HepG2 (cell line): ENCODE results near the gene FAM163A. TPM values are rescaled to one million over a fixed set of nuclear protein-coding genes. Genes with fewer than 3 reads are reported as not detected.

Experiments
- ATAC-seq: fragments of 200-7000 bp; cut with Tn5 transposase; 3 replicates; pipeline ENCODE4 v1.9.1; 2020; ENCODE audit warnings: mild to moderate bottlenecking, moderate library complexity
- BruUV-seq: library from RNA; stranded (reverse); fragments of 400-500 nt; replicated peaks from 2 replicates; lab custom pipeline; 2021; lab: Mats Ljungman, UMichigan
- CTCF ChIA-PET: fragments of 300-600 bp; formaldehyde crosslinking; extraction: SDS; loops from one replicate; lab custom pipeline; 2021; ENCODE audit warnings: low total read pairs, inconsistent platforms, low intra/inter-chr PET ratio; lab: Yijun Ruan, JAX
- POLR2A ChIA-PET: fragments of 350-600 bp; sonication (Branson Sonifier 250); formaldehyde crosslinking; loops from one replicate; lab custom pipeline; 2020; ENCODE audit warnings: antibody characterized with exemption, inconsistent platforms; lab: Yijun Ruan, JAX
- DNase-seq: peaks from one replicate; pipeline ENCODE4 v3.0.0-alpha.2; 2015; ENCODE audit warnings: low spot score
- FAIRE-seq: peaks from 3 replicates; lab custom pipeline; 2011; peaks lifted over from hg19 to GRCh38; lab: Jason Lieb, UNC
- H2AFZ ChIP-seq: one replicate; pipeline ENCODE4 v1.6.1; 2011; ENCODE audit warnings: low read length, inconsistent platforms
- H3K27ac ChIP-seq: fragments of 300-600 bp; 3 replicates; pipeline ENCODE4 v1.8.0; 2011; ENCODE audit warnings: mixed run types, mild to moderate bottlenecking, mixed read lengths, low read length, inconsistent platforms; ENCODE audit not compliant: insufficient read depth; ENCODE audit errors: extremely low read length
- H3K27me3 ChIP-seq, 2 experiments: fragments of 200-600 bp in 1 of 2; 2 replicates in 1 of 2; 3 replicates in 1 of 2; pipeline versions ENCODE4 v1.6.0 to v1.8.0; 2011; ENCODE audit warnings: low read length in 2 of 2, mild to moderate bottlenecking in 2 of 2, moderate library complexity in 2 of 2, inconsistent platforms in 1 of 2; ENCODE audit not compliant: insufficient read depth in 2 of 2, control insufficient read depth in 1 of 2
- H3K36me3 ChIP-seq, 2 experiments: fragments of 200-600 bp in 1 of 2; replicated peaks in 1 of 2; 2 replicates in 1 of 2; 3 replicates in 1 of 2; pipeline versions ENCODE4 v1.5.1 to v1.8.0; 2011; ENCODE audit warnings: low read length in 2 of 2, inconsistent platforms in 1 of 2; ENCODE audit not compliant: insufficient read depth in 2 of 2, control insufficient read depth in 1 of 2
- H3K4me1 ChIP-seq: 2 replicates; pipeline ENCODE4 v1.5.1; 2012; ENCODE audit warnings: low read length, inconsistent platforms; ENCODE audit not compliant: insufficient read depth
- H3K4me2 ChIP-seq: 2 replicates; pipeline ENCODE4 v1.6.0; 2011; ENCODE audit warnings: low read depth, low read length, inconsistent platforms
- H3K4me3 ChIP-seq, 3 experiments: fragments of 200-600 bp in 1 of 3; sonication (generic), shearing (Covaris generic) in 1 of 3; replicated peaks in 1 of 3; 2 replicates each; pipeline ENCODE4 v1.5.1; 2011 to 2016; ENCODE audit warnings: low read length in 3 of 3, inconsistent platforms in 2 of 3, low read depth in 2 of 3, mild to moderate bottlenecking in 2 of 3, control low read depth in 1 of 3, mixed read lengths in 1 of 3; ENCODE audit not compliant: insufficient read depth in 1 of 3
- H3K79me2 ChIP-seq: one replicate; pipeline ENCODE4 v1.6.1; 2011; ENCODE audit warnings: low read length, inconsistent platforms; ENCODE audit not compliant: insufficient read depth
- H3K9ac ChIP-seq: 2 replicates; pipeline ENCODE4 v1.6.0; 2011; ENCODE audit warnings: mild to moderate bottlenecking, low read depth, low read length, inconsistent platforms; ENCODE audit not compliant: insufficient read depth
- H3K9me3 ChIP-seq: 2 replicates; pipeline ENCODE4 v1.5.1; 2012; ENCODE audit warnings: mild to moderate bottlenecking, low read length
- H4K20me1 ChIP-seq: 2 replicates; pipeline ENCODE4 v1.6.0; 2011; ENCODE audit warnings: inconsistent platforms, mild to moderate bottlenecking, low read length, moderate library complexity; ENCODE audit not compliant: insufficient read depth
- CBX5 ChIP-seq: sonication (generic); formaldehyde crosslinking; IDR thresholded peaks from 2 replicates; pipeline ENCODE4 v1.4.0; 2020; ENCODE audit warnings: missing genetic modification reagents, borderline replicate concordance
- JUNB ChIP-seq: sonication (generic); formaldehyde crosslinking; IDR thresholded peaks from 2 replicates; pipeline ENCODE4 v1.8.0; 2022; ENCODE audit warnings: missing genetic modification reagents, mild to moderate bottlenecking, borderline replicate concordance
- ZSCAN31 ChIP-seq: sonication (generic); formaldehyde crosslinking; IDR thresholded peaks from 2 replicates; pipeline ENCODE4 v1.5.0; 2020; ENCODE audit warnings: low read depth, mild to moderate bottlenecking, missing genetic modification reagents
- WGBS: methylation state at CpG from one replicate; pipeline ENCODE4 v1.1.6; 2017; ENCODE audit warnings: low lambda C conversion rate; 5-methylcytosine and 5-hydroxymethylcytosine counted together
- in situ Hi-C: cut with HindIII; loops from 2 replicates; pipeline ENCODE4 v1.10.0; 2017; ENCODE audit warnings: low pct_unique_long_range_greater_than_20kb; ENCODE audit not compliant: extremely low pct_ligation_motif_present
- intact Hi-C: fragments of 100-400 bp; cut with micrococcal nuclease; formaldehyde crosslinking; loops from one replicate; pipeline ENCODE4 v1.10.0; 2022; ENCODE audit not compliant: unreplicated experiment
- polyA plus RNA-seq, 8 experiments: library from polyadenylated mRNA; depleted of rRNA in 3 of 8; stranded (reverse) in 7 of 8; unstranded in 1 of 8; fragments of >200 nt; fragmentation: Illumina TruSeq in 4 of 8; extraction: Trizol in 4 of 8; gene quantifications; 2 replicates each; pipeline versions ENCODE4 v1.2.1 to v1.2.3, GENCODE V29; 2011 to 2016; ENCODE audit warnings: low read depth in 4 of 8, missing spikeins in 1 of 8, mixed read lengths in 1 of 8; ENCODE audit not compliant: insufficient read depth in 1 of 8
- total RNA-seq, 5 experiments: library from RNA; depleted of rRNA; stranded (reverse); fragments of >200 nt; fragmentation: Illumina TruSeq; extraction: Trizol; gene quantifications; 2 replicates each; pipeline ENCODE4 v1.2.3, GENCODE V29; 2016; ENCODE audit warnings: low read depth in 1 of 5
- TF ChIP-seq, protein P1 (sequence below): sonication (generic); formaldehyde crosslinking; IDR thresholded peaks from 2 replicates; pipeline ENCODE4 v1.4.0; 2020; ENCODE audit warnings: mild to moderate bottlenecking, low read depth, missing genetic modification reagents
- TF ChIP-seq, protein P2 (sequence below): IDR thresholded peaks from 2 replicates; pipeline ENCODE4 v1.6.1; 2016; ENCODE audit warnings: low read depth, control low read depth
- TF ChIP-seq, protein P3 (sequence below): sonication (generic); formaldehyde crosslinking; IDR thresholded peaks from 2 replicates; pipeline ENCODE4 v1.4.0; 2020; ENCODE audit warnings: missing genetic modification reagents, mild to moderate bottlenecking, borderline replicate concordance
- TF ChIP-seq, protein P4 (sequence below): sonication (generic); formaldehyde crosslinking; IDR thresholded peaks from 2 replicates; pipeline ENCODE4 v1.4.0; 2020; ENCODE audit warnings: missing genetic modification reagents, borderline replicate concordance
- TF ChIP-seq, protein P5 (sequence below): sonication (generic); formaldehyde crosslinking; IDR thresholded peaks from 2 replicates; pipeline ENCODE4 v1.5.1; 2020; ENCODE audit warnings: mild to moderate bottlenecking, missing genetic modification reagents, borderline replicate concordance

FAM163A gene
- total and polyA plus RNA-seq, 2 of the 13 experiments (the other 11 are each of a cell fraction or from before 2014, with no cell fraction given), result not detected

DNA sequence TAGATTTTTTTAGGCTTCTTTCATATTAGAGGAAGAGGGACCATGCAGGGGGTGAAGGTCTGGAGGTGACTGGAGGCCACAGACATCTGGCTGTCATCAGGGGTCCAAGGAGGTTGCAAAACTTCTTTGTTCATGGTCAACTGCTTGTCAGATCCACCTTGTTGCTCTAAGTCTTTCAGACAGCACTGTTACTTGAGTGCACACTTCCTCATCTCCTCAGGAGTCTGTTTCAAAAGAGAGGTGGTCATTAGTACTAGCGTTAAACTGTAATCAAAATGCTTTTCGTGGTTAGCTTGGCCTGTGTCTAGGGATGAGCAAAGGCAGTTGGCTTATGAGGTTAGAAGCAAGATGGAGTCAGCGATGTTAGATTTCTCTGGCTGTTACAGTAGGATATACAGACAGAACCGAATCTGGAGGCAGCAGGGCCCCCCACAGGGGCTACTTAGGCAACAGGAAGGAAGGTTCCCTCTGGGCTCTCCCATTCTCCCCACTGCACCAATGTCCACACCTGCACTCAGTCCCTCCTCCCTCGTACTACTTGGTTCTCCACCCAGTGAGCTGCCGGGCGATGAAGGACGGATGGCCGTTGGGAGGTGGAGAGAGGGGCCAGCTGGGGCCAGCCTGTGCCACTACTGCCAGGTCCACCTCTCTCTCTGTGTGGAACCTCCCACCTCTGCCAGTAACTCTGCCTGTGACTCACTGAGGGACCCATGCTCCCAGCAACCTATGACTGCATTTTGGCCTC is 77.3 kb downstream of the FAM163A start:
- BruUV-seq, result no TSS peak
- ATAC-seq (no peak), DNase-seq (no peak), FAIRE-seq (no peak)
- 29% methylated on average over 4 of the region's 9 CpGs for WGBS
- no peak overlapping the region for H2AFZ ChIP-seq
- no peak overlapping the region for H3K27ac ChIP-seq
- POLR2A ChIA-PET, result no interaction called here
- H3K27me3 ChIP-seq, result peaks cover 9 to 52% of the 10 kb centered on the region in 2 experiments
- CTCF ChIA-PET, result no interaction called here
- intact Hi-C loops, result no loop called here
- in situ Hi-C loops, result no loop called here
- H3K9ac ChIP-seq, result no peak overlapping the region
- H3K9me3 ChIP-seq, result no peaks in the 10 kb centered on the region
- H3K79me2 ChIP-seq, result no peaks in the 10 kb centered on the region
- no peak overlapping the region for H3K4me2 ChIP-seq
- no peaks in the 10 kb centered on the region for H4K20me1 ChIP-seq
- H3K4me1 ChIP-seq, result peaks cover 17% of the 10 kb centered on the region
- H3K4me3 ChIP-seq, result no peak overlapping the region
- no peaks in the 10 kb centered on the region for H3K36me3 ChIP-seq
- TF ChIP-seq, protein P1, sequence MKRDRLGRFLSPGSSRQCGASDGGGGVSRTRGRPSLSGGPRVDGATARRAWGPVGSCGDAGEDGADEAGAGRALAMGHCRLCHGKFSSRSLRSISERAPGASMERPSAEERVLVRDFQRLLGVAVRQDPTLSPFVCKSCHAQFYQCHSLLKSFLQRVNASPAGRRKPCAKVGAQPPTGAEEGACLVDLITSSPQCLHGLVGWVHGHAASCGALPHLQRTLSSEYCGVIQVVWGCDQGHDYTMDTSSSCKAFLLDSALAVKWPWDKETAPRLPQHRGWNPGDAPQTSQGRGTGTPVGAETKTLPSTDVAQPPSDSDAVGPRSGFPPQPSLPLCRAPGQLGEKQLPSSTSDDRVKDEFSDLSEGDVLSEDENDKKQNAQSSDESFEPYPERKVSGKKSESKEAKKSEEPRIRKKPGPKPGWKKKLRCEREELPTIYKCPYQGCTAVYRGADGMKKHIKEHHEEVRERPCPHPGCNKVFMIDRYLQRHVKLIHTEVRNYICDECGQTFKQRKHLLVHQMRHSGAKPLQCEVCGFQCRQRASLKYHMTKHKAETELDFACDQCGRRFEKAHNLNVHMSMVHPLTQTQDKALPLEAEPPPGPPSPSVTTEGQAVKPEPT (CRISPR knock-in tag), result no peak
- TF ChIP-seq CBX5 (CRISPR knock-in tag) (no peak), JUNB (CRISPR knock-in tag) (no peak), ZSCAN31 (CRISPR knock-in tag) (no peak)
- TF ChIP-seq, protein P2, sequence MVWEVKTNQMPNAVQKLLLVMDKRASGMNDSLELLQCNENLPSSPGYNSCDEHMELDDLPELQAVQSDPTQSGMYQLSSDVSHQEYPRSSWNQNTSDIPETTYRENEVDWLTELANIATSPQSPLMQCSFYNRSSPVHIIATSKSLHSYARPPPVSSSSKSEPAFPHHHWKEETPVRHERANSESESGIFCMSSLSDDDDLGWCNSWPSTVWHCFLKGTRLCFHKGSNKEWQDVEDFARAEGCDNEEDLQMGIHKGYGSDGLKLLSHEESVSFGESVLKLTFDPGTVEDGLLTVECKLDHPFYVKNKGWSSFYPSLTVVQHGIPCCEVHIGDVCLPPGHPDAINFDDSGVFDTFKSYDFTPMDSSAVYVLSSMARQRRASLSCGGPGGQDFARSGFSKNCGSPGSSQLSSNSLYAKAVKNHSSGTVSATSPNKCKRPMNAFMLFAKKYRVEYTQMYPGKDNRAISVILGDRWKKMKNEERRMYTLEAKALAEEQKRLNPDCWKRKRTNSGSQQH (CRISPR knock-in tag), result no peak
- TF ChIP-seq, protein P3, sequence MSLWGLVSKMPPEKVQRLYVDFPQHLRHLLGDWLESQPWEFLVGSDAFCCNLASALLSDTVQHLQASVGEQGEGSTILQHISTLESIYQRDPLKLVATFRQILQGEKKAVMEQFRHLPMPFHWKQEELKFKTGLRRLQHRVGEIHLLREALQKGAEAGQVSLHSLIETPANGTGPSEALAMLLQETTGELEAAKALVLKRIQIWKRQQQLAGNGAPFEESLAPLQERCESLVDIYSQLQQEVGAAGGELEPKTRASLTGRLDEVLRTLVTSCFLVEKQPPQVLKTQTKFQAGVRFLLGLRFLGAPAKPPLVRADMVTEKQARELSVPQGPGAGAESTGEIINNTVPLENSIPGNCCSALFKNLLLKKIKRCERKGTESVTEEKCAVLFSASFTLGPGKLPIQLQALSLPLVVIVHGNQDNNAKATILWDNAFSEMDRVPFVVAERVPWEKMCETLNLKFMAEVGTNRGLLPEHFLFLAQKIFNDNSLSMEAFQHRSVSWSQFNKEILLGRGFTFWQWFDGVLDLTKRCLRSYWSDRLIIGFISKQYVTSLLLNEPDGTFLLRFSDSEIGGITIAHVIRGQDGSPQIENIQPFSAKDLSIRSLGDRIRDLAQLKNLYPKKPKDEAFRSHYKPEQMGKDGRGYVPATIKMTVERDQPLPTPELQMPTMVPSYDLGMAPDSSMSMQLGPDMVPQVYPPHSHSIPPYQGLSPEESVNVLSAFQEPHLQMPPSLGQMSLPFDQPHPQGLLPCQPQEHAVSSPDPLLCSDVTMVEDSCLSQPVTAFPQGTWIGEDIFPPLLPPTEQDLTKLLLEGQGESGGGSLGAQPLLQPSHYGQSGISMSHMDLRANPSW (CRISPR knock-in tag), result no peak
- TF ChIP-seq, protein P4, sequence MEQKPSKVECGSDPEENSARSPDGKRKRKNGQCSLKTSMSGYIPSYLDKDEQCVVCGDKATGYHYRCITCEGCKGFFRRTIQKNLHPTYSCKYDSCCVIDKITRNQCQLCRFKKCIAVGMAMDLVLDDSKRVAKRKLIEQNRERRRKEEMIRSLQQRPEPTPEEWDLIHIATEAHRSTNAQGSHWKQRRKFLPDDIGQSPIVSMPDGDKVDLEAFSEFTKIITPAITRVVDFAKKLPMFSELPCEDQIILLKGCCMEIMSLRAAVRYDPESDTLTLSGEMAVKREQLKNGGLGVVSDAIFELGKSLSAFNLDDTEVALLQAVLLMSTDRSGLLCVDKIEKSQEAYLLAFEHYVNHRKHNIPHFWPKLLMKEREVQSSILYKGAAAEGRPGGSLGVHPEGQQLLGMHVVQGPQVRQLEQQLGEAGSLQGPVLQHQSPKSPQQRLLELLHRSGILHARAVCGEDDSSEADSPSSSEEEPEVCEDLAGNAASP (CRISPR knock-in tag), result no peak
- TF ChIP-seq, protein P5, sequence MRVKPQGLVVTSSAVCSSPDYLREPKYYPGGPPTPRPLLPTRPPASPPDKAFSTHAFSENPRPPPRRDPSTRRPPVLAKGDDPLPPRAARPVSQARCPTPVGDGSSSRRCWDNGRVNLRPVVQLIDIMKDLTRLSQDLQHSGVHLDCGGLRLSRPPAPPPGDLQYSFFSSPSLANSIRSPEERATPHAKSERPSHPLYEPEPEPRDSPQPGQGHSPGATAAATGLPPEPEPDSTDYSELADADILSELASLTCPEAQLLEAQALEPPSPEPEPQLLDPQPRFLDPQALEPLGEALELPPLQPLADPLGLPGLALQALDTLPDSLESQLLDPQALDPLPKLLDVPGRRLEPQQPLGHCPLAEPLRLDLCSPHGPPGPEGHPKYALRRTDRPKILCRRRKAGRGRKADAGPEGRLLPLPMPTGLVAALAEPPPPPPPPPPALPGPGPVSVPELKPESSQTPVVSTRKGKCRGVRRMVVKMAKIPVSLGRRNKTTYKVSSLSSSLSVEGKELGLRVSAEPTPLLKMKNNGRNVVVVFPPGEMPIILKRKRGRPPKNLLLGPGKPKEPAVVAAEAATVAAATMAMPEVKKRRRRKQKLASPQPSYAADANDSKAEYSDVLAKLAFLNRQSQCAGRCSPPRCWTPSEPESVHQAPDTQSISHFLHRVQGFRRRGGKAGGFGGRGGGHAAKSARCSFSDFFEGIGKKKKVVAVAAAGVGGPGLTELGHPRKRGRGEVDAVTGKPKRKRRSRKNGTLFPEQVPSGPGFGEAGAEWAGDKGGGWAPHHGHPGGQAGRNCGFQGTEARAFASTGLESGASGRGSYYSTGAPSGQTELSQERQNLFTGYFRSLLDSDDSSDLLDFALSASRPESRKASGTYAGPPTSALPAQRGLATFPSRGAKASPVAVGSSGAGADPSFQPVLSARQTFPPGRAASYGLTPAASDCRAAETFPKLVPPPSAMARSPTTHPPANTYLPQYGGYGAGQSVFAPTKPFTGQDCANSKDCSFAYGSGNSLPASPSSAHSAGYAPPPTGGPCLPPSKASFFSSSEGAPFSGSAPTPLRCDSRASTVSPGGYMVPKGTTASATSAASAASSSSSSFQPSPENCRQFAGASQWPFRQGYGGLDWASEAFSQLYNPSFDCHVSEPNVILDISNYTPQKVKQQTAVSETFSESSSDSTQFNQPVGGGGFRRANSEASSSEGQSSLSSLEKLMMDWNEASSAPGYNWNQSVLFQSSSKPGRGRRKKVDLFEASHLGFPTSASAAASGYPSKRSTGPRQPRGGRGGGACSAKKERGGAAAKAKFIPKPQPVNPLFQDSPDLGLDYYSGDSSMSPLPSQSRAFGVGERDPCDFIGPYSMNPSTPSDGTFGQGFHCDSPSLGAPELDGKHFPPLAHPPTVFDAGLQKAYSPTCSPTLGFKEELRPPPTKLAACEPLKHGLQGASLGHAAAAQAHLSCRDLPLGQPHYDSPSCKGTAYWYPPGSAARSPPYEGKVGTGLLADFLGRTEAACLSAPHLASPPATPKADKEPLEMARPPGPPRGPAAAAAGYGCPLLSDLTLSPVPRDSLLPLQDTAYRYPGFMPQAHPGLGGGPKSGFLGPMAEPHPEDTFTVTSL (CRISPR knock-in tag), result no peak
